GM12892 (cell line): Measurements from ENCODE around the gene NPAS3.

Experiments used
- POLR2A ChIP-seq: IDR thresholded peaks from 2 replicates; pipeline ENCODE4 v1.6.1; 2011; ENCODE audit warnings: low read depth, low read length, control low read depth
- TAF1 ChIP-seq: IDR thresholded peaks from 2 replicates; pipeline ENCODE4 v1.6.1; 2011; ENCODE audit warnings: low read depth, mild to moderate bottlenecking, control low read depth, low read length, borderline replicate concordance

DNA sequence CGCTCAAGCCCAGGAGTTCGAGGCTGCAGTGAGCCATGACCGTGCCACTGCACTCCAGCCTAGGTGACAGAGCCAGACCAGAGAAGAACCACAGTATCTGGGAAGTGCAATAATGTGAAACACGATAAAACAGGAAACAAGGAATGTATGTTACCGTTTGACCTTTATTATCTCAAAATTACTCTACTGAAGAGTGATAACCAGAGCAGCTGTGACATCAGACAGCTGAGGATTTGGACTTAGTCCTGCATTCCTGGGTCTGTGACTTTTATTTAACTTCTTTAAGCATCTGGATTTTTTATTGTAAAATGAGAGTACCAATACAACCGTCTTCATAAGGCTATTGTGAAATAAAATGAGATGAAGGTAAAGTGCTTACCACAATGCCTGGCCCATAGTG, 806.5 kb downstream of the NPAS3 start:
- TF ChIP-seq POLR2A (no peak), TAF1 (no peak)
